ENCODE measurements around the gene ITGB4.

DNA sequence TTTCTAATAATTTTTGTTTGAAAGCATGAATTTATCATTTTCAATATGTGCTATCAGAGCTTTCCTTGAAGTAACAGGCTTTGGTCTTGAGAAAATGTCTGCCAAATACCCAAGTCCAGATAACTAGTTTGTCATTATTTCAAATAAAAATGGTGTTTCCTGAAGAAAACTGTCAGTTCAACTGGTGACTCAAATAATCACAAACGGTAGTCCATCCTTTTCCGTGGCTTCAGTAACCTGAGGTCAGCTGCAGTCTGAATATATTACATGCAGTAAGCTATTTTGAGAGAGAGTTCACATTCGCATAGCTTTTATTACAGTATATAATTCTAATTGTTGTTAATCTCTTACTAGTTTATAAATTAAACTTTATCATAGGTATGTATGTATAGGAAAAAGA is 44.8 kb upstream of the ITGB4 start:
- TF ChIP-seq EZH2 (IDR thresholded peaks at IDR 0.05; ENCODE audit: borderline replicate concordance, low read length): no peak
- TF ChIP-seq, protein P1, sequence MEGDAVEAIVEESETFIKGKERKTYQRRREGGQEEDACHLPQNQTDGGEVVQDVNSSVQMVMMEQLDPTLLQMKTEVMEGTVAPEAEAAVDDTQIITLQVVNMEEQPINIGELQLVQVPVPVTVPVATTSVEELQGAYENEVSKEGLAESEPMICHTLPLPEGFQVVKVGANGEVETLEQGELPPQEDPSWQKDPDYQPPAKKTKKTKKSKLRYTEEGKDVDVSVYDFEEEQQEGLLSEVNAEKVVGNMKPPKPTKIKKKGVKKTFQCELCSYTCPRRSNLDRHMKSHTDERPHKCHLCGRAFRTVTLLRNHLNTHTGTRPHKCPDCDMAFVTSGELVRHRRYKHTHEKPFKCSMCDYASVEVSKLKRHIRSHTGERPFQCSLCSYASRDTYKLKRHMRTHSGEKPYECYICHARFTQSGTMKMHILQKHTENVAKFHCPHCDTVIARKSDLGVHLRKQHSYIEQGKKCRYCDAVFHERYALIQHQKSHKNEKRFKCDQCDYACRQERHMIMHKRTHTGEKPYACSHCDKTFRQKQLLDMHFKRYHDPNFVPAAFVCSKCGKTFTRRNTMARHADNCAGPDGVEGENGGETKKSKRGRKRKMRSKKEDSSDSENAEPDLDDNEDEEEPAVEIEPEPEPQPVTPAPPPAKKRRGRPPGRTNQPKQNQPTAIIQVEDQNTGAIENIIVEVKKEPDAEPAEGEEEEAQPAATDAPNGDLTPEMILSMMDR (conservative IDR thresholded peaks at IDR 0.05 in 1 of 2, IDR thresholded peaks at IDR 0.05 in 1 of 2; ENCODE audit: extremely low read depth in 1 of 2, insufficient read depth in 1 of 2, low read depth in 1 of 2, low read length in 2 of 2): no peak

All from mammary epithelial cell (primary cell).